IPS-15b (cell line): ENCODE results near the gene SREBF1.

Experiments
- H3K27me3 ChIP-seq: one replicate; pipeline ENCODE4 v1.6.1; 2013; ENCODE audit warnings: low read length; ENCODE audit not compliant: control insufficient read depth, insufficient read depth
- H3K36me3 ChIP-seq: one replicate; pipeline ENCODE4 v1.6.1; 2013; ENCODE audit warnings: low read length; ENCODE audit not compliant: control insufficient read depth, insufficient read depth
- H3K4me1 ChIP-seq: one replicate; pipeline ENCODE4 v1.6.1; 2013; ENCODE audit warnings: mild to moderate bottlenecking, low read length; ENCODE audit not compliant: control insufficient read depth, insufficient read depth
- H3K4me3 ChIP-seq: one replicate; pipeline ENCODE4 v1.5.1; 2013; ENCODE audit warnings: low read depth, low read length
- H3K9ac ChIP-seq: one replicate; pipeline ENCODE4 v1.6.1; 2013; ENCODE audit warnings: low read depth, mild to moderate bottlenecking, low read length
- H3K9me3 ChIP-seq: one replicate; pipeline ENCODE4 v1.6.1; 2013; ENCODE audit warnings: mild to moderate bottlenecking, low read length; ENCODE audit not compliant: control insufficient read depth, insufficient read depth

SREBF1 gene

DNA sequence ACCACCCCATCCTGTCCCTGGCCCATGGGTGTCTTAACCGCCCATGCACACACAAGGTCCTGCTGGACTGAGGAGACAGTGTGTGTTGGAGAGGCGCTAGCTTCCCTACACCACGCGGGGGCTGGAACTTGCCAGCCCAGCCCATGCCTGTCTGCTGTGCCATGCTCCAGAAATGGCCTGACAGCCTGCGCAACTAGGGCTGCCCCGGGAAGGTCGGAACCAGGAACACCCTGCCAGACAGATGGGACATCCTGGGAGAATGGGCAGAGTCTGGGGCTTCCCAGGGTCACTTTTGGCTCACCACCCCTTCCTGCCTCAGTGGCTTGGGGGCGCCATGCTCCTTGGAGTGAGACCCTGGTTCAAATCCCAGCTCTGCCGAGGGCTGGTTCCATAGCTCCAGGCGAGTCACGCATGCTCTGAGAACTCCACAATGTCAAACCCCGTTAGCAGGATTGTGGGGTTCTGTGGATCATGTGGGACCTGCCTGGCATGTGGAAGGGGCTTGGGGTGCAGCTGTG lies 36.2 kb downstream of the SREBF1 start:
- Histone ChIP-seq H3K9ac (no peak overlapping the region), H3K27me3 (no peaks in the 10 kb centered on the region), H3K9me3 (no peaks in the 10 kb centered on the region), H3K4me1 (no peaks in the 10 kb centered on the region), H3K36me3 (no peaks in the 10 kb centered on the region), H3K4me3 (no peak overlapping the region)

DNA sequence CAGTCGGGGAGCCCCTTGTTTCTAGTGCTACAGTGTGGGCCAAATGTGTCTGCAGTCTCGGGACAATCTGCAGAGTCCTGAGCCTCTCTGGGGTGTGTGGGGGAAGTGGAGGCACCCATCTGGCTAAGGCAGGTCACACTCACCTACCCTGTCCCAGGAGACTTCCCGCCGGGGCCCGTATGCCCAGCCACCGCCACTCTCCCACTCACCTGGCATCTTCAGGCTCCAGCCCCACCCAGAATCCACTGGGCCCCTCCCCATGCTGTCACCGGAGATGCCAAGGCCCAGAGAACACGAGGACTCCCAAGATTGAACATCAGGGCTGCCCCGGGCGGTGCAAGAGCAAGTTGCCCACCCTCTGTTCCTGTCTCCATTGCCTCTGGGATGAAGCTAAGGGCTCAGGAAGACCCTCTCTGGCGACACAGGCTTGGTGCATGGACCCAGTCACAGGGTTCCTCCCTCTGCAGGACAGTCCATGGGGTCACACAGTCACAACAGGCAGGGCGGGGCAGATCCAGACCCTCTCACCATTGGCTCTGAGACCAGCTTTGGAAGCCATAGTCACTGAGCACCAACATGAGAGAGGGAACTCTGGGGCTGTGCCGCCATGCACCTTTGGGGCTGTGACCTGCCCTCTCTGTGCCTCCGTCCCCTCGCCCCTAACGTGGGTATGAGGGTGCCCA lies 38.1 kb downstream of the SREBF1 start:
- no peaks in the 10 kb centered on the region for H3K36me3 ChIP-seq

DNA sequence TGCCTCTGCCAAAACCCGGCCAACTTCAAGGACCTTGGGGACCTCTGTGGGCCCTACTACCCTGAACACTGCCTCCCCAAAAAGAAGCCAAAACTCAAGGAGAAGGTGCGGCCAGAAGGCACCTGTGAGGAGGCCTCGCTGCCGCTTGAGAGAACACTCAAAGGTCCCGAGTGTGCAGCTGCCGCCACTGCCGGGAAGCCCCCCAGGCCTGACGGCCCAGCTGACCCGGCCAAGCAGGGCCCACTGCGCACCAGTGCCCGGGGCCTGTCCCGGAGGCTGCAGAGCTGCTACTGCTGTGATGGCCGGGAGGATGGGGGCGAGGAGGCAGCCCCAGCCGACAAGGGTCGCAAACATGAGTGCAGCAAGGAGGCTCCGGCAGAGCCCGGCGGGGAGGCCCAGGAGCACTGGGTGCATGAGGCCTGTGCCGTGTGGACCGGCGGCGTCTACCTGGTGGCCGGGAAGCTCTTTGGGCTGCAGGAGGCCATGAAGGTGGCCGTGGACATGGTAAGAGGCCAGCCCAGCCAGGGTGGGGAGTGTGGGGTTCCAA lies 38.7 kb downstream of the SREBF1 start:
- H3K9ac ChIP-seq = no peak overlapping the region
- peaks cover 4% of the 10 kb centered on the region for H3K27me3 ChIP-seq
- H3K4me3 ChIP-seq = no peak overlapping the region
- no peaks in the 10 kb centered on the region for H3K36me3 ChIP-seq
- no peaks in the 10 kb centered on the region for H3K4me1 ChIP-seq
- no peaks in the 10 kb centered on the region for H3K9me3 ChIP-seq

More for the DNA sequence above, 38.1 kb downstream of the SREBF1 start:
- Histone ChIP-seq H3K4me3 (no peak overlapping the region), H3K9ac (no peak overlapping the region), H3K4me1 (no peaks in the 10 kb centered on the region), H3K27me3 (peaks cover 4% of the 10 kb centered on the region), H3K9me3 (no peaks in the 10 kb centered on the region)

DNA sequence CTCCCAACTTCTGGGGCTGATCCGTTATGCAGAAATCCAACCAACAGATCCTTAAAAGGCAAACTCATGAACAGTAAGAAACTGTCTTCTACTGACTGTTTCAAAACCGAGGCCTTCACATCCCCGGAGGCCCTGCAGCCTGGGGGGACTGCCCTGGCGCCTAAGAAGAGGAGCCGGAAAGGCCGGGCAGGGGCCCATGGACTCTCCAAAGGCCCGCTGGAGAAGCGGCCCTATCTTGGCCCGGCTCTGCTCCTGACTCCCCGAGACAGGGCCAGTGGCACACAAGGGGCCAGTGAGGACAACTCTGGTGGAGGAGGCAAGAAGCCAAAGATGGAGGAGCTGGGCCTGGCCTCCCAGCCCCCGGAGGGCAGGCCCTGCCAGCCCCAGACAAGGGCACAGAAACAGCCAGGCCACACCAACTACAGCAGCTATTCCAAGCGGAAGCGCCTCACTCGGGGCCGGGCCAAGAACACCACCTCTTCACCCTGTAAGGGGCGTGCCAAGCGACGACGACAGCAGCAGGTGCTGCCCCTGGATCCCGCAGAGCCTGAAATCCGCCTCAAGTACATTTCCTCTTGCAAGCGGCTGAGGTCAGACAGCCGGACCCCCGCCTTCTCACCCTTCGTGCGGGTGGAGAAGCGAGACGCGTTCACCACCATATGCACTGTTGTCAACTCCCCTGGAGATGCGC lies 39.5 kb downstream of the SREBF1 start:
- H3K9ac ChIP-seq = no peak overlapping the region
- no peaks in the 10 kb centered on the region for H3K36me3 ChIP-seq
- H3K4me3 ChIP-seq = no peak overlapping the region
- H3K27me3 ChIP-seq = peaks cover 5% of the 10 kb centered on the region
- no peaks in the 10 kb centered on the region for H3K9me3 ChIP-seq
- H3K4me1 ChIP-seq = peaks cover under 1% of the 10 kb centered on the region

DNA sequence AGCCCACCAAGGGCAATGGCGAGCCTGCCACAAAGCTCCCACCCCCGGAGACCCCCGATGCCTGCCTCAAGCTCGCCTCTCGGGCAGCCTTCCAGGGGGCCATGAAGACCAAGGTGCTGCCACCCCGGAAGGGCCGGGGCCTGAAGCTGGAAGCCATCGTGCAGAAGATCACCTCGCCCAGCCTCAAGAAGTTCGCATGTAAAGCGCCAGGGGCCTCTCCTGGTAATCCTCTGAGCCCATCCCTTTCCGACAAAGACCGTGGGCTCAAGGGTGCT lies 40.1 kb downstream of the SREBF1 start:
- Histone ChIP-seq H3K27me3 (peaks cover 10% of the 10 kb centered on the region), H3K4me3 (no peak overlapping the region), H3K4me1 (peaks cover 6% of the 10 kb centered on the region), H3K9me3 (no peaks in the 10 kb centered on the region), H3K36me3 (no peaks in the 10 kb centered on the region), H3K9ac (no peak overlapping the region)

DNA sequence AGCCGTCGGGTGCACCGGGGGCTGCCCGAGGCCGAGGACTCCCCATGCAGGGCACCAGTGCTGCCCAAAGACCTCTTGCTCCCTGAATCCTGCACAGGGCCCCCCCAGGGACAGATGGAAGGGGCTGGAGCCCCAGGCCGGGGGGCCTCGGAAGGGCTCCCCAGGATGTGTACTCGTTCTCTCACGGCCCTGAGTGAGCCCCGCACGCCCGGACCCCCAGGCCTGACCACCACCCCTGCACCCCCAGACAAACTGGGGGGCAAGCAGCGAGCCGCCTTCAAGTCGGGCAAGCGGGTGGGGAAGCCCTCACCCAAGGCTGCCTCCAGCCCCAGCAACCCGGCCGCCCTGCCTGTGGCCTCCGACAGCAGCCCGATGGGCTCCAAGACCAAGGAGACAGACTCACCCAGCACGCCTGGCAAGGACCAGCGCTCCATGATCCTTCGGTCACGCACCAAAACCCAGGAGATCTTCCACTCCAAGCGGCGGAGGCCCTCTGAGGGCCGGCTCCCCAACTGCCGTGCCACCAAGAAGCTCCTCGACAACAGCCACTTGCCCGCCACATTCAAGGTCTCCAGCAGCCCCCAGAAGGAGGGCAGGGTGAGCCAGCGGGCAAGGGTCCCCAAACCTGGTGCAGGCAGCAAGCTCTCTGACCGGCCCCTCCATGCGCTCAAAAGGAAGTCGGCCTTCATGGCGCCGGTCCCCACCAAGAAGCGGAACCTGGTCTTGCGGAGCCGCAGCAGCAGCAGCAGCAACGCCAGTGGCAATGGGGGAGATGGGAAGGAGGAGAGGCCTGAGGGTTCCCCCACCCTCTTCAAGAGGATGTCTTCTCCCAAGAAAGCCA lies 40.6 kb downstream of the SREBF1 start:
- Histone ChIP-seq H3K9me3 (no peaks in the 10 kb centered on the region), H3K9ac (no peak overlapping the region), H3K4me3 (no peak overlapping the region), H3K36me3 (no peaks in the 10 kb centered on the region), H3K27me3 (peaks cover 14% of the 10 kb centered on the region), H3K4me1 (peaks cover 6% of the 10 kb centered on the region)

DNA sequence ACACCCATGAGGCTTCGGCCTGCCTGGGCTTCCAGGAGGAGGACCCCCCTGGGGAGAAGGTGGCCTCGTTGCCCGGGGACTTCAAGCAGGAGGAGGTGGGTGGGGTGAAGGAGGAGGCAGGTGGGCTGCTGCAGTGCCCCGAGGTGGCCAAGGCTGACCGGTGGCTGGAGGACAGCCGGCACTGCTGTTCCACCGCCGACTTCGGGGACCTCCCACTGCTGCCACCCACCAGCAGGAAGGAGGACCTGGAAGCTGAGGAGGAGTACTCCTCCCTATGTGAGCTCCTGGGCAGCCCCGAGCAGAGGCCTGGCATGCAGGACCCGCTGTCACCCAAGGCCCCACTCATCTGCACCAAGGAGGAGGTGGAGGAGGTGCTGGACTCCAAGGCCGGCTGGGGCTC lies 41.5 kb downstream of the SREBF1 start:
- Histone ChIP-seq H3K9me3 (no peaks in the 10 kb centered on the region), H3K36me3 (no peaks in the 10 kb centered on the region), H3K4me3 (no peak overlapping the region), H3K27me3 (peaks cover 14% of the 10 kb centered on the region), H3K9ac (no peak overlapping the region), H3K4me1 (peaks cover 6% of the 10 kb centered on the region)

DNA sequence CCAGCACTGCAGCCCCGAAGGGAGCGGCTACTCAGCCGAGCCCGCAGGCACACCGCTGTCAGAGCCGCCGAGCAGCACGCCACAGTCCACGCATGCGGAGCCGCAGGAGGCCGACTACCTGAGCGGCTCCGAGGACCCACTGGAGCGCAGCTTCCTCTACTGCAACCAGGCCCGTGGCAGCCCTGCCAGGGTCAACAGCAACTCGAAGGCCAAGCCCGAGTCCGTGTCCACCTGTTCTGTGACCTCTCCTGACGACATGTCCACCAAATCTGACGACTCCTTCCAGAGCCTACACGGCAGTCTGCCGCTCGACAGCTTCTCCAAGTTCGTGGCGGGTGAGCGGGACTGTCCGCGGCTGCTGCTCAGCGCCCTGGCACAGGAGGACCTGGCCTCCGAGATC lies 42.4 kb downstream of the SREBF1 start:
- Histone ChIP-seq H3K9ac (no peak overlapping the region), H3K27me3 (peaks cover 18% of the 10 kb centered on the region), H3K9me3 (no peaks in the 10 kb centered on the region), H3K36me3 (no peaks in the 10 kb centered on the region), H3K4me1 (peaks cover 8% of the 10 kb centered on the region), H3K4me3 (no peak overlapping the region)

DNA sequence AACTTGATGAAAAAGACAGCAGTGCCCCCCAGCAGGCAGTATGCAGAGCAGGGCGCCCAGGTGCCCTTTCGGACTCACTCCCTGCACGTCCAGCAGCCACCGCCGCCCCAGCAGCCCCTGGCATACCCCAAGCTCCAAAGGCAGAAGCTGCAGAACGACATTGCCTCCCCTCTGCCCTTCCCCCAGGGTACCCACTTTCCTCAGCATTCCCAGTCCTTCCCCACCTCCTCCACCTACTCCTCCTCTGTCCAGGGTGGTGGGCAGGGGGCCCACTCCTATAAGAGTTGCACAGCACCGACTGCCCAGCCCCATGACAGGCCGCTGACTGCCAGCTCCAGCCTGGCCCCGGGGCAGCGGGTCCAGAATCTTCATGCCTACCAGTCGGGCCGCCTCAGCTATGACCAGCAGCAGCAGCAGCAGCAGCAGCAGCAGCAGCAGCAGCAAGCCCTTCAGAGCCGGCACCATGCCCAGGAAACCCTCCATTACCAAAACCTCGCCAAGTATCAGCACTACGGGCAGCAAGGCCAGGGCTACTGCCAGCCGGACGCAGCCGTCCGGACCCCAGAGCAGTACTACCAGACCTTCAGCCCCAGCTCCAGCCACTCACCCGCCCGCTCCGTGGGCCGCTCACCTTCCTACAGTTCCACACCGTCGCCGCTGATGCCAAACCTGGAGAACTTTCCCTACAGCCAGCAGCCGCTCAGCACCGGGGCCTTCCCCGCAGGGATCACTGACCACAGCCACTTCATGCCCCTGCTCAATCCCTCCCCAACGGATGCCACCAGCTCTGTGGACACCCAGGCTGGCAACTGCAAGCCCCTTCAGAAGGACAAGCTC lies 43.2 kb downstream of the SREBF1 start:
- Histone ChIP-seq H3K36me3 (no peaks in the 10 kb centered on the region), H3K4me3 (no peak overlapping the region), H3K4me1 (peaks cover 8% of the 10 kb centered on the region), H3K27me3 (peaks cover 18% of the 10 kb centered on the region), H3K9ac (no peak overlapping the region), H3K9me3 (no peaks in the 10 kb centered on the region)

DNA sequence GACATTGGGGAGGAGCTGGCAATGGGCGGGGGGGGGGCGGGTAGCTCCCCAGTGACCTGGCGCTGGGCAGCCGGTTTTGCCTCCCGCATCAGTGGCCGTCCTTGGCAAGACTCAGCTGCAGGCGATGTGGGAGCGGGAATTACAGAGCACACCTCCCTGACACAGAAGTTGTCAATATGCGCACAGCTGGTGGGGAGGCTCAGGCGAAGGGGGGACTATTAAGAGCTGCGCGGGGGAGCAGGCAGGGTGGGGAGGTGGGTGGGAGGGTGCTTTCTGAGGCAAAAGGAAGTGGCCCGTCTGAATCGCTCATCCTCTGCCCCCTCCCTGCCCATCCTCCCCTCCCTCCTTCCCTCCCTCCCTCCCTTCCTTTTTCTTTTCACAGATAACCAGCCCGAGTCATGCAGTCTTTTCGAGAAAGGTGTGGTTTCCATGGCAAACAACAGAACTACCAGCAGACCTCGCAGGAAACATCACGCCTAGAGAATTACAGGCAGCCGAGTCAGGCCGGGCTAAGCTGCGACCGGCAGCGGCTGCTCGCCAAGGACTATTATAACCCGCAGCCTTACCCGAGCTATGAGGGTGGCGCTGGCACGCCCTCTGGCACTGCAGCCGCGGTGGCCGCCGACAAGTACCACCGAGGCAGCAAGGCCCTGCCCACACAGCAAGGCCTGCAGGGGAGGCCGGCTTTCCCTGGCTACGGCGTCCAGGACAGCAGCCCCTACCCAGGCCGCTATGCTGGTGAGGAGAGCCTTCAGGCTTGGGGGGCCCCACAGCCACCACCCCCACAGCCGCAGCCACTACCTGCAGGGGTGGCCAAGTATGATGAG lies 44.0 kb downstream of the SREBF1 start:
- Histone ChIP-seq H3K9me3 (no peaks in the 10 kb centered on the region), H3K4me1 (peaks cover 8% of the 10 kb centered on the region), H3K4me3 (no peak overlapping the region), H3K9ac (no peak overlapping the region), H3K27me3 (peaks cover 21% of the 10 kb centered on the region), H3K36me3 (no peaks in the 10 kb centered on the region)
